ENCODE measurements around the gene METTL26. TPM values are rescaled to one million over a fixed set of nuclear protein-coding genes. Genes with fewer than 3 reads are reported as not detected.

The METTL26 gene
- total and polyA plus RNA-seq, 10 of the 15 experiments (the other 5 are each of a cell fraction or from before 2014, with no cell fraction given) = 5.4 to 163 (median 79.3) TPM

Other genes with a start within 250 kb of the METTL26 start
Only the 7 nearest of the 26 such genes appear.
- 10.2 and 10.6 TPM in 2 replicates for gene RAB40C, start 46.2 kb downstream of the METTL26 start, total RNA-seq (2014; rRNA removed)
- gene RAB40C, start 46.2 kb downstream of the METTL26 start, total RNA-seq (2014; rRNA removed; fragmentation: Illumina TruSeq; extraction: Trizol) = 1.8 and 3.3 TPM in 2 replicates
- 10.0 and 11.8 TPM in 2 replicates for gene RAB40C, start 46.2 kb downstream of the METTL26 start, total RNA-seq (2021)
- 2.1 and 3.9 TPM in 2 replicates for gene RAB40C, start 46.2 kb downstream of the METTL26 start, polyA plus RNA-seq (2011; rRNA removed)
- 2.0 TPM in 1 of 2 replicates, not detected in the other for gene RAB40C, start 46.2 kb downstream of the METTL26 start, polyA plus RNA-seq (2014; fragmentation: Illumina TruSeq; extraction: Trizol)
- under 1 TPM; 0.06 to 0.35 TPM for gene RAB40C, start 46.2 kb downstream of the METTL26 start, polyA plus RNA-seq (2014; fragmentation: Nextera tagmentation; extraction: Ambion mirVana)
- gene RAB40C, start 46.2 kb downstream of the METTL26 start, polyA plus RNA-seq (2014; rRNA removed) = 12.8 and 14.3 TPM in 2 replicates
- 1 to 10 TPM; 5.2 to 6.9 TPM for gene RAB40C, start 46.2 kb downstream of the METTL26 start, polyA plus RNA-seq (2016; fragmentation: Nextera tagmentation; extraction: Ambion mirVana)
- gene WFIKKN1, start 5.3 kb downstream of the METTL26 start, total RNA-seq (2014; rRNA removed) = 0.06 and 0.11 TPM in 2 replicates
- 0.04 TPM in 1 of 2 replicates, not detected in the other for gene WFIKKN1, start 5.3 kb downstream of the METTL26 start, total RNA-seq (2014; rRNA removed; fragmentation: Illumina TruSeq; extraction: Trizol)
- gene WFIKKN1, start 5.3 kb downstream of the METTL26 start, total RNA-seq (2021) = 0.27 and 0.41 TPM in 2 replicates
- gene WFIKKN1, start 5.3 kb downstream of the METTL26 start, polyA plus RNA-seq (2011; rRNA removed) = 0.01 and 0.03 TPM in 2 replicates
- 0.01 TPM in 1 of 2 replicates, not detected in the other for gene WFIKKN1, start 5.3 kb downstream of the METTL26 start, polyA plus RNA-seq (2014; fragmentation: Illumina TruSeq; extraction: Trizol)
- not detected for gene WFIKKN1, start 5.3 kb downstream of the METTL26 start, polyA plus RNA-seq (2014; fragmentation: Nextera tagmentation; extraction: Ambion mirVana)
- gene WFIKKN1, start 5.3 kb downstream of the METTL26 start, polyA plus RNA-seq (2014; rRNA removed) = 0.15 and 0.62 TPM in 2 replicates
- under 1 TPM; 0.05 to 0.19 TPM for gene WFIKKN1, start 5.3 kb downstream of the METTL26 start, polyA plus RNA-seq (2016; fragmentation: Nextera tagmentation; extraction: Ambion mirVana)
- 77.5 and 93.1 TPM in 2 replicates for gene MCRIP2, start 5.5 kb upstream of the METTL26 start, total RNA-seq (2014; rRNA removed)
- gene MCRIP2, start 5.5 kb upstream of the METTL26 start, total RNA-seq (2014; rRNA removed; fragmentation: Illumina TruSeq; extraction: Trizol) = 16.9 and 21.3 TPM in 2 replicates
- gene MCRIP2, start 5.5 kb upstream of the METTL26 start, total RNA-seq (2021) = 83.0 and 92.2 TPM in 2 replicates
- gene MCRIP2, start 5.5 kb upstream of the METTL26 start, polyA plus RNA-seq (2011; rRNA removed) = 15.2 and 37.4 TPM in 2 replicates
- gene MCRIP2, start 5.5 kb upstream of the METTL26 start, polyA plus RNA-seq (2014; fragmentation: Illumina TruSeq; extraction: Trizol) = 1.6 and 6.1 TPM in 2 replicates
- 1 to 10 TPM in 1 of 2 experiments, under 1 TPM in 1; 0.19 to 4.3 TPM for gene MCRIP2, start 5.5 kb upstream of the METTL26 start, polyA plus RNA-seq (2014; fragmentation: Nextera tagmentation; extraction: Ambion mirVana)
- 83.0 and 105 TPM in 2 replicates for gene MCRIP2, start 5.5 kb upstream of the METTL26 start, polyA plus RNA-seq (2014; rRNA removed)
- gene MCRIP2, start 5.5 kb upstream of the METTL26 start, polyA plus RNA-seq (2016; fragmentation: Nextera tagmentation; extraction: Ambion mirVana) = 10 to 100 TPM; 78.3 to 84.5 TPM
- gene WDR90, start 13.1 kb upstream of the METTL26 start, total RNA-seq (2014; rRNA removed) = 20.2 and 25.2 TPM in 2 replicates
- 6.9 and 7.4 TPM in 2 replicates for gene WDR90, start 13.1 kb upstream of the METTL26 start, total RNA-seq (2014; rRNA removed; fragmentation: Illumina TruSeq; extraction: Trizol)
- 55.5 and 65.0 TPM in 2 replicates for gene WDR90, start 13.1 kb upstream of the METTL26 start, total RNA-seq (2021)
- gene WDR90, start 13.1 kb upstream of the METTL26 start, polyA plus RNA-seq (2011; rRNA removed) = 8.4 and 13.0 TPM in 2 replicates
- gene WDR90, start 13.1 kb upstream of the METTL26 start, polyA plus RNA-seq (2014; fragmentation: Illumina TruSeq; extraction: Trizol) = 0.79 and 5.9 TPM in 2 replicates
- gene WDR90, start 13.1 kb upstream of the METTL26 start, polyA plus RNA-seq (2014; fragmentation: Nextera tagmentation; extraction: Ambion mirVana) = 1 to 10 TPM; 2.0 to 5.9 TPM
- 56.5 and 67.0 TPM in 2 replicates for gene WDR90, start 13.1 kb upstream of the METTL26 start, polyA plus RNA-seq (2014; rRNA removed)
- 10 to 100 TPM; 20.4 to 24.8 TPM for gene WDR90, start 13.1 kb upstream of the METTL26 start, polyA plus RNA-seq (2016; fragmentation: Nextera tagmentation; extraction: Ambion mirVana)
- gene RHOT2, start 31.8 kb upstream of the METTL26 start, total RNA-seq (2014; rRNA removed) = 57.3 and 77.8 TPM in 2 replicates
- gene RHOT2, start 31.8 kb upstream of the METTL26 start, total RNA-seq (2014; rRNA removed; fragmentation: Illumina TruSeq; extraction: Trizol) = 20.6 and 23.5 TPM in 2 replicates
- gene RHOT2, start 31.8 kb upstream of the METTL26 start, total RNA-seq (2021) = 149 and 167 TPM in 2 replicates
- gene RHOT2, start 31.8 kb upstream of the METTL26 start, polyA plus RNA-seq (2011; rRNA removed) = 31.1 and 61.9 TPM in 2 replicates
- gene RHOT2, start 31.8 kb upstream of the METTL26 start, polyA plus RNA-seq (2014; fragmentation: Illumina TruSeq; extraction: Trizol) = 9.4 and 44.3 TPM in 2 replicates
- gene RHOT2, start 31.8 kb upstream of the METTL26 start, polyA plus RNA-seq (2014; fragmentation: Nextera tagmentation; extraction: Ambion mirVana) = 1 to 10 TPM; 3.7 to 5.6 TPM
- gene RHOT2, start 31.8 kb upstream of the METTL26 start, polyA plus RNA-seq (2014; rRNA removed) = 174 and 190 TPM in 2 replicates
- gene RHOT2, start 31.8 kb upstream of the METTL26 start, polyA plus RNA-seq (2016; fragmentation: Nextera tagmentation; extraction: Ambion mirVana) = 100 to 1,000 TPM; 124 to 141 TPM
- gene RHBDL1, start 39.4 kb upstream of the METTL26 start, total RNA-seq (2014; rRNA removed) = 0.22 and 0.28 TPM in 2 replicates
- 0.09 TPM in 1 of 2 replicates, not detected in the other for gene RHBDL1, start 39.4 kb upstream of the METTL26 start, total RNA-seq (2014; rRNA removed; fragmentation: Illumina TruSeq; extraction: Trizol)
- gene RHBDL1, start 39.4 kb upstream of the METTL26 start, total RNA-seq (2021) = 1.0 and 1.3 TPM in 2 replicates
- 0.27 and 0.65 TPM in 2 replicates for gene RHBDL1, start 39.4 kb upstream of the METTL26 start, polyA plus RNA-seq (2011; rRNA removed)
- gene RHBDL1, start 39.4 kb upstream of the METTL26 start, polyA plus RNA-seq (2014; fragmentation: Illumina TruSeq; extraction: Trizol) = 0.04 TPM in 1 of 2 replicates, not detected in the other
- not detected for gene RHBDL1, start 39.4 kb upstream of the METTL26 start, polyA plus RNA-seq (2014; fragmentation: Nextera tagmentation; extraction: Ambion mirVana)
- gene RHBDL1, start 39.4 kb upstream of the METTL26 start, polyA plus RNA-seq (2014; rRNA removed) = 0.82 and 0.88 TPM in 2 replicates
- gene RHBDL1, start 39.4 kb upstream of the METTL26 start, polyA plus RNA-seq (2016; fragmentation: Nextera tagmentation; extraction: Ambion mirVana) = not detected
- gene STUB1, start 44.1 kb upstream of the METTL26 start, total RNA-seq (2014; rRNA removed) = 87.5 and 104 TPM in 2 replicates
- gene STUB1, start 44.1 kb upstream of the METTL26 start, total RNA-seq (2014; rRNA removed; fragmentation: Illumina TruSeq; extraction: Trizol) = 63.0 and 65.8 TPM in 2 replicates
- gene STUB1, start 44.1 kb upstream of the METTL26 start, total RNA-seq (2021) = 82.6 and 92.2 TPM in 2 replicates
- gene STUB1, start 44.1 kb upstream of the METTL26 start, polyA plus RNA-seq (2011; rRNA removed) = 25.6 and 47.6 TPM in 2 replicates
- gene STUB1, start 44.1 kb upstream of the METTL26 start, polyA plus RNA-seq (2014; fragmentation: Illumina TruSeq; extraction: Trizol) = 16.1 and 49.7 TPM in 2 replicates
- gene STUB1, start 44.1 kb upstream of the METTL26 start, polyA plus RNA-seq (2014; fragmentation: Nextera tagmentation; extraction: Ambion mirVana) = 10 to 100 TPM in 1 of 2 experiments, 1 to 10 TPM in 1; 4.2 to 26.6 TPM
- gene STUB1, start 44.1 kb upstream of the METTL26 start, polyA plus RNA-seq (2014; rRNA removed) = 71.3 and 80.9 TPM in 2 replicates
- 100 to 1,000 TPM; 120 to 136 TPM for gene STUB1, start 44.1 kb upstream of the METTL26 start, polyA plus RNA-seq (2016; fragmentation: Nextera tagmentation; extraction: Ambion mirVana)

Measured in GM12878 (cell line).